ENCODE data around the gene AP2B1.

DNA sequence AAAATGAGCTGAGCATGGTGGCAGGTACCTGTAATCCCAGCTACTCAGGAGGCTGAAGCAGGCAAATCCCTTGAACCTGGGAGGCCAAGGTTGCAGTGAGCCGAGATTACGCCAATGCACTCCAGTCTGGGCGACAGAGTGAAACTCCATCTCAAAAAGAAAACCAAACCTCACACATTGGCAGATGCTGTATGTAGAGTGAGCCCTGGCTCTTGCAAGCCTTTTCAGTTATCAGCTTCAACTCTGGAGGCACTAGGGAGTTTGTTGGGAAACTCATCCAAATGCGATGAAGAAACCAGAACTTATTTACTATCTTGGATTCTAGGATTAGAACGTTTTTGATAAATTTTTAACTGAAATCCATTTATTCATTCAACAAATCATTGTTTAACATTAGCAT lies 87.4 kb downstream of the AP2B1 start:
- TF ChIP-seq, protein P1, sequence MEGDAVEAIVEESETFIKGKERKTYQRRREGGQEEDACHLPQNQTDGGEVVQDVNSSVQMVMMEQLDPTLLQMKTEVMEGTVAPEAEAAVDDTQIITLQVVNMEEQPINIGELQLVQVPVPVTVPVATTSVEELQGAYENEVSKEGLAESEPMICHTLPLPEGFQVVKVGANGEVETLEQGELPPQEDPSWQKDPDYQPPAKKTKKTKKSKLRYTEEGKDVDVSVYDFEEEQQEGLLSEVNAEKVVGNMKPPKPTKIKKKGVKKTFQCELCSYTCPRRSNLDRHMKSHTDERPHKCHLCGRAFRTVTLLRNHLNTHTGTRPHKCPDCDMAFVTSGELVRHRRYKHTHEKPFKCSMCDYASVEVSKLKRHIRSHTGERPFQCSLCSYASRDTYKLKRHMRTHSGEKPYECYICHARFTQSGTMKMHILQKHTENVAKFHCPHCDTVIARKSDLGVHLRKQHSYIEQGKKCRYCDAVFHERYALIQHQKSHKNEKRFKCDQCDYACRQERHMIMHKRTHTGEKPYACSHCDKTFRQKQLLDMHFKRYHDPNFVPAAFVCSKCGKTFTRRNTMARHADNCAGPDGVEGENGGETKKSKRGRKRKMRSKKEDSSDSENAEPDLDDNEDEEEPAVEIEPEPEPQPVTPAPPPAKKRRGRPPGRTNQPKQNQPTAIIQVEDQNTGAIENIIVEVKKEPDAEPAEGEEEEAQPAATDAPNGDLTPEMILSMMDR (IDR thresholded peaks at IDR 0.05): no peak
- no peak for TF ChIP-seq POLR2AphosphoS5 (IDR thresholded peaks at IDR 0.05)
- TF ChIP-seq POLR2A (IDR thresholded peaks at IDR 0.05): no peak

All from stomach (tissue), 4 donors.